ENCODE data around the gene PNCK.
A peak's percentile ranks its signal among the peaks of the same experiment; 100 is the strongest.
"Not testable (repeated sequence)": the region's sequence is repeated elsewhere in the genome, so short reads cannot be mapped to it uniquely, and the experiment has no call there.

The PNCK gene

DNA sequence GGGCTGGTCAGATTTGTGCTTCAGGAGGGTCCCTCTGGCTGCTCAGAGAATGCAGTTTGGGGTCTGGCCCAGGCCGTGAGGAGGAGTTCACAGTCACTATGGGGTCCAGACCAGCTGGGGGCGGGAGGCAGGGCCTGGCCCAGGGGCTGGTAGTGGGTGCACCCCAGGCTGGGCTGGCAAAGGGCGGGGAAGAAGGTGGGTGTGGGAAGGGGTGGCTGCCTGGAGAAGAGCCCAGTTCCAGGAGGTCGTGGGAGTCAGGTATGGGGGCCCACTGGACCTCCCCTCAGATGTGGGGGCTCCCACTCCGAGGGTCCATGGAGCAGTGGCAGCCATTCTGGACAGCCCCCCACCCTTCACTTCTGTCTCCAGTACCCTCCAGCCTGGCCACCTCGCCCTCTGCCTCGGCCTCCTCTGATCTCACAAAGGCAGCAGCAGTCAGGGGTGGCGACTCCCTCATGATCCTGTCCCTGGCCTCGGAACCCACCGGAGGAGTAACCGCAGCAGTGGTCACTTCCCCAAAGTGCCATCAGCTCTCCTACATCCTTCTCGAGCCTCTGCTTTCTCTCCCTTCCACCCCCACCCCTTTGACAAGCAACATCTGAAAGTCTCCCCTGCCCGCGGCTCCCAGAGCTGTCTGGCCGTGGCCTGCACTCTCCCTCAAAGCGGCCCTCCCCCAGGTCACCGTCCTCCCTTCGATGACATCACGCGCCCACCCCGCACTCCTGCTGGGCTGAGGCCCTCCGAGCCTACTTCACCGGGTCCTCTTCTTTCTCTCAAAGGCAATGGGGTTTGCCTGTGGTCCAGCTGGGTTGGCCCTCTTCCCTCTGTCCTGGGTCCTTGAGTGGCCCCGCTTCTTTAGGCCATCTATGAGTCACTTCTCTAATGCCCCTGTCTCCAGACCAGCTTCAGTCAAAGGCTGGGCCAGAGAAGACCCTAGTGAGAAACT is 12.4 kb upstream of the PNCK start:
- no peak for DNase-seq (ENCODE audit: low spot score)

DNA sequence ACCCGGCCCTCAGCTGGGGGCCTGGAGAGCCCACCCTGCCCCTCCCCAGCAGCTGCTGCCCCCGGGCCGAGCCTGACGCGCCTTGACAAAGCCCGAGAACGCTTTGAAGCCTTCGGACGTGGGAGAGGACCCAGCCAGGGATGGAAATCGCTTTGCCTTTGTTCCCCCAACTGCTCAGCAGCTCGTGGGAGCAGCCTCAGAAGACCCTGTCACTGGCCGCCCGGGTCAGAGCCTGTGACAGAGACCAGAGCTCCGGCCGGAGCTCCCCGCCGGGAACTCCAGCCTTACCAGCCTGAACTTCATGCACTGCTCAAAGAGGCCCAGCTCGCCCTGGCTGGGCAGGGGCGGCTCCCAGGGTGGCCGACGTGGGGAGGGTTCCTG is 11.5 kb upstream of the PNCK start:
- no peak for DNase-seq (ENCODE audit: low spot score)

DNA sequence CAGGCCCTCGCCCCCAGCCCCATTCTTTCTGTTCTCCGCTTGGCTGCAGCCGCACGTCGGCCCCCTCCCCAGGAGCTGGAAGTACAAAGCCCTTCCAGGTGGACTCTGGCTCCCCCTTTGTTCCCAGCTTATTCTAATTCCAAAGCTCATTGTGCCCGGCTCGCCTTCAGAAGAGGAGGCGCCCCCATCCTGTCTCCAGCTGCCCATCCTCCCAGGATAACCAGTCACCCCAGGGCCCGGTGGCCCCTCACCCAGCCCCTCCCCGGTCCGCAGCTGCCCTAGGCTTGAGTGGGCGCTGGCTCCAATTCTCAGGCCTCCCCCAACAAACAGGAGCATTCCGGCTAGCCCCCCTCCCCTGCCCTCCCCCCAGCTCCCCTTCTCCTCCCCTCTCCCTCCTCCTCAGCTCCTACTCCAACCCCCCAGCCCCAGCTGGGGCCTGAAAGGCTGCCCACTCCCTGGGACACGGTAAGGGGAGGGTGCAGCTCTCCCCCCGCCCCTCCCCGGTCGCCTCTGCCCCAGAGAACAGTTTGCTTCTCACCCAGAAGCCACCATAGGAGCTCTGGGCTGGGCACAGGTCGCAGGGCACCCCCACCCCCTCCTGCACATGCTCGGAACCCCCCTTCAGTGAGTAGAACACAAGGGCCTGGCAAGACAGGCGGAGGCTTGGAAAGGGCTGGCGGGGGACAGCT is 11.0 kb upstream of the PNCK start:
- DNase-seq (ENCODE audit: low spot score), result no peak

DNA sequence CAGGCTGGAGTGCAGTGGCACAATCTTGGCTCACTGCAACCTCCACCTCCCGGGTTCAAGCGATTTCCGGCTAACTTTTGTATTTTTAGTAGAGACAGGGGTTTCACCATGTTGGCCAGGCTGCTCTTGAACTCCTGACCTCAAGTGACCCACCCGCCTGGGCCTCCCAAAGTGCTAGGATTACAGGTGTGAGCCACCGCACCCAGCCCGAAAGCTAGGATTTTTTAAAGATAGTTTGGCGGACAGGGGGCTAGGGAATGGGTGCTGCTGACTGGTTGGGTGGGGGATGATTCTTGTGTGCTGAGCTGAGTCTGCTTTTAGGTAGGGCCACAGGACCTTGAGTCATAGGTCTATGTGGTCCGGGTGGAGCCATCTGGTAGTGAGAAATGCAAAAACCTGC is 9.9 kb upstream of the PNCK start:
- DNase-seq (ENCODE audit: low spot score), result not testable (repeated sequence)

DNA sequence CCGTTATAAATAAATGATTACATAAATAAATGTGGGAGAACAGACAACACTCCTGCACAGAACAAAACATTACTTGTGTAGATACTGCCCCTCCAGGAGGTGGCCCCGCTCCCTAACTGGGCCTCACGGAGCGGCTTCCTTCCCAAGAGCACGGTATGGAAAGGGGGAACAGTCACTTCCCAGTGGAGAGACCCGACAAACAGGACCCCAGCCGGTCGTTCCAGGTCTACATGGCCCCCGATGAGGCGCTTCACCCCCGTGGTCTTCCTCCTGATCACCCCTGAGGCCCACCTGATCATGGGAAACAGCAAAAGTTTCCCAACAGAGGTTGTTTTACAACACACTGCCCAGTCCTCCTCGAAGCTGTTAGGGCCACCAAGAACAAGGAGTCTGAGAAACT is 7.6 kb upstream of the PNCK start:
- no peak for DNase-seq (ENCODE audit: low spot score)

DNA sequence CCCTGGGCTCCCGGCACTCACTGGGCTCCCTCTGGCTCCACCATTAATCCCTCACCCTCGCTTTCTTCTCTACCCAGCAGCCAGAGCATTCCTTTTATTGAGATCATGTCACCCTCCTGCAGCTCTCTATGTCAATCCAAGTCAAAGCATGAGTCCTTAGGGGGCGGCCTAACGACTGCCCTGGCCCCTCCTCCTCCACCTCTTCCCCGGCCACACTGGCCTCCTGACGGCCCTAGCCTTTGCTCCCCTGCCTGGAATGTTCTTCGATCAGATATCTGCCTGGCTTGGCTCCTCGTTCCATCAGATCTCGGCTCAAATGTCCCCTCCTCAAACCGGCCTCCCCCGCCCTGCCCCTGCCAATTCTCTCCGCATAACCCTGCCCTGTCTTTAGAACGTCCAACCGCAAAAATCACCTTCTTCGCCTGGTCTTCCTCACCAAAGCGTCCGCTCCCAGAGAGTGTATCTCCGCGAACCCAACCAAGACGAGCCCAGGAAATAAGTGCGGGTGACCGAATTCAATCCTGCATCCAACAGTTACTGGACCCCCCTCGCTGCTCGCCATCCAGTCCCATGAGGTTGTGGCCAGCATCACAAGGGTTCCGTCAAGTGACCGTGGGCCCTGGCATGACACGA is 722 bp upstream of the PNCK start:
- no peak for DNase-seq (ENCODE audit: low spot score)

DNA sequence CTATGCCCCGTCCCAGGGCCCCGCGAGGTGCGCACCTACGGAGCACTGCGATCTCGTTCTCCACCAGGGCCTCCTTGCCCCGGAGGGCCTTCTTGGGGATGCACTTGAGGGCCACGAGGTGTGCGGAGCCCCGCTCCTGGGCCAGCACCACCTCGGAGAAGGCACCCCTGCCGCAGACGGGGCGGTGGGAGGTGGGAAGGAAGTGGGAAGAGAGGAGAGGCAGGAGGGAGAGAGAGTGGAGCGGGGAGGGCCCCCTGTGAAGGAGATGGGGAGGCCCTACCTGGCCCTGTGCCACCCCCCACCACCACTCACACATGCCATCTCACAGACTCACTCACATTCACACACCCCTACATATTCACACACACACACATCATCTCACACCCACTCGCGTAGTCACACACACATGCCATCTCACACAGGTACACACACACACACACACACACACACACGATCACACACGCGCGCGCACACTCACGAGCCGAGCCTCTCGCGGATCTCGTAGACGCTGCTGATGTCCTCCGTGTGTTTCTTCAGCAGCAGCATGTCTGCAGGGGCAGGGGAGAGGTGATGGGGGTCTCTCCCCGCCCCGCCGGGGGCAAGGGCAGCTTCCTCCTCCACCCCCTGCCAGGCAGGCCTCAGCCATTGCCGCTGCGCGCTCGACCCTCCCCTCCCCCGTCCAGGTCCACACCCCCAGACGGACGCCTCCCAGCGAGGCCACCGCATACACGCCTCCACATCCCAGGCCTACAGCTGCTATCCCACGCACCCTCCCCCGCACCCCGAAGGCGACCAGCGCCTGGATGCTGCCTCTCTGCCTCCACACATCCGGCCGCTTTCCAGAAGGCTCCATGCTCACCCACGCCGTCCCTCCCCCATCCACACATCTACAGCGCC is 834 bp downstream of the PNCK start:
- no peak for DNase-seq (ENCODE audit: low spot score)

DNA sequence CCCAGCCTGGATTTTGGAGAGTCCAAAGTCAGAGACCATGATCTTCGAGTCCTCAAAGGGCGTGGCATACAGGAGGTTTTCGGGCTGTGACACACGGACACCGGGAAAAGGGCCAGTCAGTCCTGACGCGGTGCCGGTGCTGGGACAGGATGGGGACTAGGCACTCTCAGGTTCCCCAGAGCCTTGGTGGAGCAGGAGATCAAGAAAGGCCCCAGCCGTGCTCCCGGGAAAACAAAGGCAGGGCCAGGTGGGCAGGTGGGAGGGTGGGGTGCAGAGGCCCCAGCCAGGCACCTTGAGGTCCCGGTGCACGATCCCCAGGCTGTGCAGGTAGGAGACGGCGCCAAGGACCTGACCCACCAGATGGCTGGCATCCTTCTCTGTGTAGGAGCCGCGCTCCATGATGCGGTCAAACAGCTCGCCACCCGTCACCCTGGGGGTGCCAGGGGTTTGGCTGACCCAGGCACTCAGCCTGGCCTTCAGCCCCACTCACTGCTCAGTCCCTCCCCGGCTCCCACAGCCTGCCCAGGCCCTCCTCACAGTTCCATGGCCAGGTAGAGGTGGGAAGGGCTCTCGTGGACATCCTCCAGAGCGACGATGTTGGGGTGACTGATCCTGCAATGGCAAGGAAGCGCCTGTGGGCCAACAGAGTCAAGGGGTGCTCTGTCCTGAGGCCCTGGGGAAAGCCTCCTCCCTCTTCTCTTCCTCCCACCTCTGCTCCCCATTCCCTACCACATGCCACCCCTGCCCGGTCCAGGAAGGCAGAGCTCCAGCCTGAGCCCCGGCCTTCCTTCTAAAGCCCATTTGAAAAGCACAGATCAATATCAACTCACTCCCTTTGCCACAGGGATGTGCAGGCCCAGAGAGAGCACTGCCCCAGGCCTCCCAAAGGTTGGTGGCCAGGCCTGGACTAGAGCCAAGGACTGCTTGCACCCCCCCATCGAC is 1.8 kb downstream of the PNCK start:
- DNase-seq (ENCODE audit: low spot score), result no peak

DNA sequence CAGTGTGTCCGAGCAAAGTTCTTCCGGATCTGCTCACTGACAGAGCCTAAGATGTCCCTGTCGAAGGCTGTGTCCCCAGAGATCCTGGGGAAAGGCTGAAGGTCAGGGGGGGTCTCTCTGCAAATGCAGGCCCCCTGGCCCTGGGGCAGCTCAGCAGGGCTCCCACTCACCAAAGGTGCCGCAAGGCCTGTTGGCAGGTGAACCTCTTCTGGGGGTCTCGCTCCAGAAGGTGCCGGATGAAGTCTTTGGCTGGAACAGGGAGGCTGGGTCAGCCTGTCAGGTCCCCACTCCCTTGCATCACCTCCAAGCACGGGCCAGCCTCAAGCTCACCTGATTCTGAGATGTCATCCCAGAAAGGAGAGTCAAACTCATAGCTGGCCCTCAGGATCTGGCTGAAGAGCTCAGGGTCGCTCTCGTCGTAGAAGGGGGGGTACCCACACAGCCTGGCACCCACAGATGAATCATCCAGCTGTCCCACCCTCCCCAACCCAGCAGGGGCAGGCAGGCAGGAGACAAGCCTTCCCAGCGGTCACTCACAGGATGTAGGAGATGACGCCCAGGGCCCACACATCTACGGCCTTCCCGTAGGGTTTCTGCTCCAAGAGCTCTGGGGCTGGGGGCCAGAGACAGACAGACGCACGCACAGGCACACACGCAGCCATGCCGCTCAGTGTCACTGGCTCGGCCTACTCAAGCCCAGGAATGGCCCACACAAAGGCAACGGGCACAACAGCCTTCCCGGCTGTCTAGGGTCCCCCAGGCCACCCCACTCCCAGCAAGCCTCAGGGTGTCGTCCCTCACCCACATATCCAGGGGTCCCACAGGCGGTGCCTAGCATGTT is 2.6 kb downstream of the PNCK start:
- DNase-seq (ENCODE audit: low spot score), result no peak

DNA sequence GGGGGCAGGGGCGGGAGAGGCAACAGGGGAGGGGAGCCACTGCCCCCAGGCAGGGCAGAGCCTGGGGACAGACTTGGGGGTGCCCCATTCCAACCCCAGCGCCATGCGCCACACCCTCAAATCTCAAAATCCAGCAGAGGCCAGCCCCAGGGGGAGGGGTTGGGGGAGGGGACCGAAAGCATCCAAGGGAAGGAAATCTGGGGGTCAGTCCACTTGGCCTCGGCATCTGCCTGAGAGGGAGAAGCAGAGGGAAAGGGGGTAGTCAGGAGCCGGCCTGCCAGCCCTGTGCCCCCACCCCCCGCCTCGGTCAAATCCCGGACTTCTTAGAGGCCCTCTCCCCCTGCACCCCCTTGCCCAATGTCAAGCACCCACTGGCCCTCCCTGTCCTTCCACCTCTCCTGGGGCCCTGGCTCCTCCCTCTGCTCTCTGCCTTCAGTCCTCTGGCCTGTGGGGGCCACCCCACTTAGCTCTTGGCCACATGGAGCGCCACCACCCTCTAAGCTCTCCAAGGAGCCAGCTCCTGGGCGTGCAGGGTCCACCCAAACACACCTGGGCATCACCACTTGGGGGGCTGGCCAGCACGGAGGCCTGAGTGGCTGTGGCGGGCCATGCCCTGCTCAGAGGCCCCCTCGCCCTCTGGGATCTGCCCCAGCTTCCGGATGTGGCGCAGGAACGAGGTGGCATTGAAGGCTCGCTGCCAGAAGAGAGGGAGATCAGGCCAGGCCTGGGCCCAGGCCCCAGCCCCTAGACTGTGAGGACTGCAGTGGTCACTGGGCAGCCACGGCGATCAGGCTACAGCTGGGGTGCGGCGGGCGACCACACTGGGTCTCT is 3.5 kb downstream of the PNCK start:
- DNase-seq (ENCODE audit: low spot score), result no peak

DNA sequence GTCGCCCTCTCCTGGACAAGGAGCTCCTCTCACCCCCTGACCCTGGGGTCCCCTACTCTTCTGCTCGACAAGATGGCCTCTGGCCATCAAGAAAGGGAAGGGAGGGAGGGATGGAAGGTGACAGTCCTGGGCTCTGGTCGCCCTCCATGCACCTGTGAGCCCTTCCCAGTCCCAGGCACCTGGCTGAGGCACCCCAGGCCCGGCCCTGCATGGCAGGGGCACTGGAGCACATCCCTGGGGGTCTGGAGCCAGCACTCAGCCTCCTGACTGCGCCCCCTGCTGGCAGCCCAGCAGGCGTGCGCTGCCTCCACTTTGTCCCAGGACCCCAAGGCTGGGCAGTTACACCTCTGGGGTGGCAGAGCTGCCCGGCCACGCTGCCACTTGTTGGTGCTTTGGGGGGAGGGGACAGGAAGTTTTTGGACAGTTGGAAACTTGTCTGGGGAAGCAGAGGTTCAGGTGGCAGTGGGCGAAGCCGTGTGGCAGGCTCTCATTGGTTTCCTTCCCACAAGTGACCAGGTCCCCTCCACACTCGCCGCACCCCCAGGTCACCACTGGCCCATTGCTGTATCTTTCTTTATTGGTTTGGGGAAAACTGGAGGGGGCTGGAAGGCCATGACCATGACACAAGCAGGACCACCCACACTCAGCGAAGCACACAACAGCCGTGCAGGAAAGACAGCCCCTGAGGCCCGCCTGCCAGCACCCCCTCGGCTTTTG is 4.3 kb downstream of the PNCK start:
- no peak for DNase-seq (ENCODE audit: low spot score)

DNA sequence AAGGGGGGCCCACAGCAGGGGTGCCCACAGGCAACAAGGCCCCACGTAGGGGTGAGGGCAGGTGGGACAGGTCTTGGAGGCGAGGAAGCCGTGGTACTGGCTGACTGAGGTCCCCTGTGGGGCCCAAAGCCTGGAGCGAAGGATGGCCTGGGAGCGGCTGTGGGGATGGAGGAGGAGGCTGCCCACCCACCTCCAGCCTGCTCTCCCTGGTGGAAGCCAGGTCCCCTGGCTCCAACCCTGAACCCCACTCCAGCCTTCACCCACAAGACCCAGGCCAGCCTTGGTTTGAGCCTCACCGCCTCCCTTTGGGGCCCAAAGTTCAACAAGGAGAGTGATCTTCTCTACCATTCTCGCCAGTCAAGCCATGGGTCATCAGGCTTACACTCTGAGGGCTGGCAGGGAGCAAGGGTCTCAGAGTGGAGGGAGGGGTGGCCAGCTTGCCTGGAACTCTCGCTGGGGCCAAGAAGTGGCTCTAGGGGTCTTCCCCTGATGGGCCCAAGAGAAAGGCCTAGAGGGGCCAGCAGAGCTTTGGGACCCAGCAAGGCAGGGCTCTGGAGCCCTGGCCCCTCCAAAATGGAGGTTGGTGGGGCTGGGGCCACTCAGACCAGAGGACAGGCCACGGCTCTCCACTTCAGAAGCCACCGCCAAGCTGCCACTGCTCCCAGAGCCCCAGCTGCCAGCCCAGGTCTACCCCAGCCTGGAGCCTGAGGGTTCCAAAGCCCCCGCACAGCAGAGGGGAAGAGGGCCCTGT is 5.0 kb downstream of the PNCK start:
- no peak for DNase-seq (ENCODE audit: low spot score)

DNA sequence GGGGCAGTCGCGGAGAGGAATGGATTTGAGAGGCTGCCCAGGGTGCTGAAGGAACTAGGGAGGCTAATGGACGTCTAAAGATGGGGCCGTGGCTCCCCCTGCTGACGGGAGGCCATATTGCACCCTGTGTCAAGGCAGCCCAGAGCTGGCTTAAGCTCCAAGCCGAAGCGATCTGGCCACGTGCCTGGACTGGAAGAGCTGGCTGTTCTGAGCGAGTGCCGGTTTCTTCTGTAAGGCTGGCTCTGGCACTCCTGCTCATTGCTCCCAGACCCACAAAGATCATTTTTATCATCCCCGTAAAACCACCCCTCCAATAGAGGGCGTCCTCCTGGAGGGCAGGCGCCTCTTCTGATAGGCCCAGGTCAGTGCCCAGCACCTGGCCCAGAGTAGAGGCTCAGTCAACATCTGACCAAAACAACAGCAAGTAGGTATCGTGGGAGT is 5.6 kb downstream of the PNCK start:
- DNase-seq (ENCODE audit: low spot score), result peak; percentile 85

DNA sequence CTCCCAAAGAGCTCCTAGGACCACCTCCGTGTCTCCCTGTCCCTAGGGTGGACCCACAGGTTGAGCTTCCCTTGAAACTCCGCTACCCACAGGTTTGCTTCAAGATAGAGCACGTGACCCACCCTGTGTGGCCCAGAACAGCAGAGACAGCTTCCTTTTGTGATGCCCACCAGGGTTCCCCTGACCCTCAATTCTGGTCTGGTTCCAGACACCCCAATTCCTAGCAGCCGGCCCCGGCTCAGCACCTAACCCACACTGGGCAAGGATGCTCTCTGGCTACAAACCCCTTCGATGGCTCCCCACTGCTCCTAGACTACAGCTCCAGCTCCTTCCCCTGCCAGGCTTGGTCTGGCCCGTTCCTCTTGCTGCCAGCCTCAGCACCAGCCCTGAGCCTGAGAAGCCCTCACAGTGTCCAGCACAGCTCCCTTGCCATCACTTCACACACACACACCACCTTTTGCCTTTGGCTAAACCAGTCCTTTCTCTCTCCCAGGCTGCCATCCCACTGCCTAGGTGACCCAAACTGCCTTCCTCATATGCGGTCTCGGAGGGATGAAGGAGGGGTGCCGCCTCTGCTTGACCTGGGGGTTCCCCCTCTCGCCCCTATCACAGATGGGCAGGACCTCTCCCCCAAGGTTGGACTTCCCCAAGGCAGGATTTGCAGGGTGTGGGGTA is 6.2 kb downstream of the PNCK start:
- no peak for DNase-seq (ENCODE audit: low spot score)

DNA sequence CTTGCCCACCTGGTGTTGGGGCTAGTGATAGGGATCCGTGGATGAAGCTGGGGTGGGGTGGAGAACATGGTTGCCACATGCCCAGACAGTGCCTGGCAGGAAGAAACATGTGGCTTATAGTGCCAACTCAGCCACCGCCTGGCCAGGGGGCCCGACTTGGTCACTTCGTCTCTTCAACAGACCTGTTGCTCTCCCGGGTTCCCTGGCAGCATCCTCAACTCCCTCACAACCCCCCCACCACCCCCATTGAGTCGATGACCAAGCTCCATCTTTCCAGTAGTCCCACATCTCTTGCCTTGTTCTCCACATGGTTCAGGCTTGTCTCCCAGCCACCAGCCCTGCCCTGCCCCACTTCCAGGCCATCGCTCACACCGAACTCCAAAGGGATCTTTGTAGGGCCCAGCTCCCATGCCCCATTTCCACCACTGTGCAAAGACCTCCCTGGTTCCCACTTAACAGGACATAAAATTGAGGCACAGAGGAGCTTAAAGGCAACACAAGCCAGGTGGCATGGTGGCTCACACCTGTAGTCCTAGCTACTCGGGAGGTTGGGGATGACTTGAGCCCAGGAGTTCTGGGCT is 7.8 kb downstream of the PNCK start:
- DNase-seq (ENCODE audit: low spot score), result no peak

DNA sequence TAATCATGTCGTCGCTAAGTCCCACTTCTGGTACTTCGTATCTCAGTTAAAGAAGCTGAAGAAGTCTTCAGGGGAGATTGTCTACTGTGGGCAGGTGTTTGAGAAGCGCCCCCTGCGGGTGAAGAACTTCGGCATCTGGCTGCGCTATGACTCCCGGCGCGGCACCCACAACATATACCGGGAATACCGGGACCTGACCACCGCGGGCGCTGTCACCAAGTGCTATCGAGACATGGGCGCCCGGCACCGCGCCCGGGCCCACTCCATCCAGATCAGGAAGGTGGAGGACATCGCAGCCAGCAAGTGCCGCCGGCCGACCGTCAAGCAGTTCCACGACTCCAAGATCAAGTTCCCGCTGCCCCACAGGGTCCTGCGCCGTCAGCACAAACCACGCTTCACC is 11.3 kb downstream of the PNCK start:
- DNase-seq (ENCODE audit: low spot score), result no peak

DNA sequence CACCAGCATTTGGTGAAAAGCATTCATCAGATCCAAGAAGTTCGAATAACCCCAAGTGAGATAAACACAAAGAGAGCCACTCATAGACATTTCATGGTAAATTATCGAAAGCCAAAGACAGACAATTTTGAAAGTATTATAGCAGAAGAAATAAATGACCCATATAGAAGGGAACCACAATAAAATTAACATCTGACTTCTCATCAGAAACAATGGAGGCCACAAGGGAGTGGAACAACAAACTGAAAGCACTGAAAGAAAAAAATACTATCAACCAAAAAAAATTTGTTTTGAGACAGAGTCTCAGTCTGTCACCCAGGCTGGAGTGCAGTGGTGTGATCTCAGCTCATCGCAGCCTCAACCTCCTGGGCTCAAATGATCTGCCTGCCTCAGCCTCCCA is 14.3 kb downstream of the PNCK start:
- no peak for DNase-seq (ENCODE audit: low spot score)

Data from globus pallidus (tissue), 1 donor.